Melanocyte of skin (primary cell): ENCODE measurements around the gene BMPR2. TPM values are rescaled to one million over a fixed set of nuclear protein-coding genes. Genes with fewer than 3 reads are reported as not detected.

ENCODE experiments used
- small RNA-seq, 2 donors: library from RNA; depleted of rRNA; stranded (forward); fragments of <200 nt; gene quantifications; one replicate each; pipeline ENCODE3, GENCODE V24; 2012
- total RNA-seq, 2 donors: library from RNA; depleted of rRNA; stranded (reverse); fragments of >200 nt; gene quantifications; 2 replicates each; pipeline ENCODE4 v1.2.3, GENCODE V29; 2012

BMPR2 gene
- total RNA-seq, result 10 to 100 TPM; 28.3 to 32.0 TPM

GRCh38 chr2:202375609-202376408, at the start of gene BMPR2:
Gene BMPR2 (plus strand): TSS chr2:202376327. CDS start chr2:202377475, 1,148 bp downstream.

Small RNA genes lying within 50 kb of the gene (small RNA-seq; reads per million reads assigned to genes)
- gene MTND4LP17, result 0 reads per million in 2 donors
- gene RN7SL753P, result 0 reads per million in 2 donors

Other genes starting within 250 kb of the BMPR2 start
- gene SUMO1, start 137.7 kb upstream of the BMPR2 start, total RNA-seq, result 100 to 1,000 TPM in 1 of 2 donors, 10 to 100 TPM in 1; 73.0 to 103 TPM
- 10 to 100 TPM; 60.2 to 80.9 TPM for gene NOP58, start 110.6 kb upstream of the BMPR2 start, total RNA-seq